ENCODE results near the gene ECI1. TPM values are rescaled to one million over a fixed set of nuclear protein-coding genes. Genes with fewer than 3 reads are reported as not detected.

Gene ECI1
- total RNA-seq, 1 experiment from 2014 or later, result 71.7 TPM

- Histone ChIP-seq H2AFZ (ENCODE audit: low read length) (no peak overlapping the region), H3K9ac (ENCODE audit: low read length) (no peak overlapping the region), H3K9me2 (replicated peaks; ENCODE audit: low read length) (no peaks in the 10 kb centered on the region), H3K4me1 (ENCODE audit: insufficient read depth, low read length) (no peaks in the 10 kb centered on the region), H3K27ac (ENCODE audit: low read length) (no peak overlapping the region), H3K4me2 (ENCODE audit: low read length) (no peak overlapping the region), H3K9me3 (ENCODE audit: low read length) (no peaks in the 10 kb centered on the region), H3K36me3 (ENCODE audit: low read depth, low read length) (no peaks in the 10 kb centered on the region), H3K27me3 (ENCODE audit: low read length) (no peaks in the 10 kb centered on the region), H4K20me1 (ENCODE audit: low read length) (no peaks in the 10 kb centered on the region), H3K4me3 (ENCODE audit: low read length) (no peak overlapping the region), H3F3A (ENCODE audit: low read length, unreplicated experiment) (no peaks in the 10 kb centered on the region), H3K79me2 (ENCODE audit: low read length) (no peaks in the 10 kb centered on the region)
- ChIA-PET POLR2A (ENCODE audit: unreplicated experiment) (interaction anchor here (0.6 kb wide), 1 partner anchor 10 kb away, joined by 3 read pairs; no protein-coding TSS in a partner anchor), CTCF (no interaction called here)
- no TSS peak for BruUV-seq (replicated peaks)
- no peak for TF ChIP-seq EZH2phosphoT487 (IDR thresholded peaks at IDR 0.05; ENCODE audit: borderline replicate concordance, low read length)
- no peak for TF ChIP-seq CTCF (conservative IDR thresholded peaks at IDR 0.05; ENCODE audit: low read depth, low read length)
- no peak for TF ChIP-seq EZH2 (IDR thresholded peaks at IDR 0.05; ENCODE audit: low read length, unreplicated experiment)
- intact Hi-C loops (cut with micrococcal nuclease), result no loop called here
- DNase-seq (no peak), ATAC-seq (peak; percentile 9; the same call in 1 of the 2 replicates)
These were observed 15.6 kb downstream of the ECI1 start for GRCh38 chr16:2235695-2236336.

GRCh38 chr16:2235234-2235651 lies 16.1 kb downstream of the ECI1 start:
- Histone ChIP-seq H4K20me1 (ENCODE audit: low read length) (no peaks in the 10 kb centered on the region), H3K27me3 (ENCODE audit: low read length) (no peaks in the 10 kb centered on the region), H3K9me3 (ENCODE audit: low read length) (no peaks in the 10 kb centered on the region), H2AFZ (ENCODE audit: low read length) (no peak overlapping the region), H3K27ac (ENCODE audit: low read length) (no peak overlapping the region), H3K79me2 (ENCODE audit: low read length) (no peaks in the 10 kb centered on the region), H3K9ac (ENCODE audit: low read length) (no peak overlapping the region), H3K4me2 (ENCODE audit: low read length) (no peak overlapping the region), H3K4me1 (ENCODE audit: insufficient read depth, low read length) (no peaks in the 10 kb centered on the region), H3K4me3 (ENCODE audit: low read length) (no peak overlapping the region), H3K9me2 (replicated peaks; ENCODE audit: low read length) (no peaks in the 10 kb centered on the region), H3F3A (ENCODE audit: low read length, unreplicated experiment) (no peaks in the 10 kb centered on the region), H3K36me3 (ENCODE audit: low read depth, low read length) (no peaks in the 10 kb centered on the region)
- CTCF ChIA-PET, result no interaction called here
- POLR2A ChIA-PET (ENCODE audit: unreplicated experiment), result interaction anchor here (0.6 kb wide), 1 partner anchor 10 kb away, joined by 3 read pairs; no protein-coding TSS in a partner anchor
- intact Hi-C loops (cut with micrococcal nuclease), result no loop called here
- no TSS peak for BruUV-seq (replicated peaks)
- ATAC-seq, result no peak
- no peak for TF ChIP-seq EZH2 (IDR thresholded peaks at IDR 0.05; ENCODE audit: low read length, unreplicated experiment)
- no peak for TF ChIP-seq EZH2phosphoT487 (IDR thresholded peaks at IDR 0.05; ENCODE audit: borderline replicate concordance, low read length)
- TF ChIP-seq CTCF (conservative IDR thresholded peaks at IDR 0.05; ENCODE audit: low read depth, low read length), result no peak
- no peak for DNase-seq

- no peak for TF ChIP-seq EZH2 (IDR thresholded peaks at IDR 0.05; ENCODE audit: low read length, unreplicated experiment)
- TF ChIP-seq CTCF (conservative IDR thresholded peaks at IDR 0.05; ENCODE audit: low read depth, low read length), result no peak
- no peak for TF ChIP-seq EZH2phosphoT487 (IDR thresholded peaks at IDR 0.05; ENCODE audit: borderline replicate concordance, low read length)
- Histone ChIP-seq H3F3A (ENCODE audit: low read length, unreplicated experiment) (no peaks in the 10 kb centered on the region), H3K27me3 (ENCODE audit: low read length) (no peaks in the 10 kb centered on the region), H3K9me2 (replicated peaks; ENCODE audit: low read length) (no peaks in the 10 kb centered on the region), H3K4me3 (ENCODE audit: low read length) (no peak overlapping the region), H3K9me3 (ENCODE audit: low read length) (no peaks in the 10 kb centered on the region), H3K36me3 (ENCODE audit: low read depth, low read length) (no peaks in the 10 kb centered on the region), H2AFZ (ENCODE audit: low read length) (no peak overlapping the region), H3K79me2 (ENCODE audit: low read length) (no peaks in the 10 kb centered on the region), H3K9ac (ENCODE audit: low read length) (no peak overlapping the region), H3K4me2 (ENCODE audit: low read length) (no peak overlapping the region), H3K4me1 (ENCODE audit: insufficient read depth, low read length) (no peaks in the 10 kb centered on the region), H3K27ac (ENCODE audit: low read length) (no peak overlapping the region), H4K20me1 (ENCODE audit: low read length) (no peaks in the 10 kb centered on the region)
- no peak for DNase-seq
- ChIA-PET CTCF (no interaction called here), POLR2A (ENCODE audit: unreplicated experiment) (no interaction called here)
- no peak for ATAC-seq
- TSS peak; percentile 9 for BruUV-seq (replicated peaks)
- intact Hi-C loops (cut with micrococcal nuclease), result no loop called here
These were observed 16.6 kb downstream of the ECI1 start for GRCh38 chr16:2234813-2235170.
